ENCODE data around the gene GNS.
A peak's percentile ranks its signal among the peaks of the same experiment; 100 is the strongest.
"Not testable (repeated sequence)": the region's sequence is repeated elsewhere in the genome, so short reads cannot be mapped to it uniquely, and the experiment has no call there.

The GNS gene

DNA sequence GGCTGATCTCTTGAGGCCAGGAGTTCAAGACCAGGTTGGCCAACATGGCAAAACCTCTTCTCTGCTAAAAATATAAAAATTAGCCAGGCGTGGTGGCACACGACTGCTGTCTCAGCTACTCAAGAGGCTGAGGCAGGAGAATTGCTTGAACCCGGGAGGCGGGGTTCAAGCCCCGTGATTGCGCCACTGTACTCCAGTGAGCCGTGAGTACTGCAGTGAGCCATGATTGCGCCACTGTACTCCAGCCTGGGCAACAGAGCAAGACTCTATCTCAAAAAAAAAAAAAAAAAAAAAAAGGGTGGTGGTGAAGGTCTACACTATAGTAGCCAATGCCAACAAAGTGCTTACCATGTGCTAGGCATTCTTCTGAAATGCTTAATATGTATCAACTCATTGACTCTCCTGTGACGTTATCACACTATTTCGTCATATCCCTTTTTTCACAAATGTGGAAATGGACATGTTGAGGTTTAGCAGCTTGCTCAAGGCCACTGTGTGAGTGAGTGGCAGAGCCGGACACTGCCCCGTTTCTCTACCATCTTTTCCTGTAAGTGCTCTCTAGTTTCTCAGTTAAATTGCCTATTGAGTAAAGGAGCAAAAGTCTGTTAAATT is 59.6 kb downstream of the GNS start:
- no peak for DNase-seq

- DNase-seq, result peak in 1 of 56 donors; percentile 3
Measured at GRCh38 chr12:64696080-64696741, 63.0 kb downstream of the GNS start.

DNA sequence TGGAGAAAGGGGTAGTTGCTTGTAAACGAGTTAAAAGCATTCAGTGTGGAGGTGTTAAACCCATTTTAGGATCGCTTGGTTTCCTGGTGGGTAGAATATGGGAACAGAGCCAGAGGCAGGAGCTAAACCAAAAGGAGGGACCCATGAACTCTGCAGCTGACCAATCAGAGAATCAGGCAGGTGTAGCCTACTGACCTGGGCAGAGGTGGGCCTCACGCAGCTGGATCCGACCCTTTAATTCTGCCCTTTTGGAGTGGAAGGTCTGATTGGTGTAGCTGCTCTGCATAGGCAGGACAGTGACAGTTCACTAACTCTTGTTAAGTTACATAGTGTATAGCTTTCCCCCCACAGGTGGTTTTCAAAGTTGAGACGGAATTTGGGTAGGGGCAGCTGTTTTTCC is 63.7 kb downstream of the GNS start:
- no peak for DNase-seq

DNA sequence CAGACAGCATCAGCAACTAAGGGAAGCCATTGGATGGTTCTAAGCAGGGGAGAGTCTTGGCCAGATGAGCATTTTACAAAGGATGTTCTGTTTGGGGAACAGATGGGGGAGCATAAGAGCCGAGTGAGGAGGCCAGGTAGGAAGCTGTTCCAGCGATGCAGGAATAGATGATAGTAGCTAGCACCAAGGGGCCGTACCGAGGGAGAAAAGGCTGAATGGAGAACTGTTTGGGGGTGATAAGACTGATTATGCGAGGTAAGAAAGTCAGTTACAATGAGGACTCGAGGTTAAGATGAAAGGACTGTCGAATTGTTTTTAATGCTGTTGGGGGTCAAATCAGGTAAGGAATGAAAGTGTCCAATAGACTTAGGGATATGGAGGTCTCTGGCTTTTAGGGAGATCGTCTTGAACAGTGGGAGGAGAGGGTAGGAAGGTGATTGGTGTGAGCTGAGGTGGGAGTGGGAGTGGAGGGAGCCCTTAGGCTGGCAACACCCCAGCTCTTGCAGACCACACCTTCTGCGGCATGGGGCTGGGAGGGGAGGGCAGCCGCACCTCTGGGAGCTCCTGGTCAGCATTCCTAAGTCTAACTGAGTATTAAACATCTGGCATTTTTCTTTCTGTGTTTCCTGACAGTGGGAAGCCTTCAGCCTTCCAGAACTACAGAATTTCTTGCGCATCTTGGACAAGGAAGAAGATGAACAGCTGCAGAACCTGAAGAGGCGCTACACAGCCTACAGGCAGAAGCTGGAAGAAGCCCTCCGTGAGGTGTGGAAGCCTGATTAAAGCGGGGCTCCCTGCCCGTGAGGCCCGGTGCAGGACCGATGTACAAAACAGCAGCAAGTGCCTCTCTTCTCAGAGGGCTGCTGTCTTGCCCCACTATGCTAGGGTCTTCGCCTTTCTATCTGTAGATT is 64.8 kb downstream of the GNS start:
- DNase-seq, result no peak

GRCh38 chr12:64691795-64692583 is 67.2 kb downstream of the GNS start:
- no peak for DNase-seq

- DNase-seq, result no peak
Measured at GRCh38 chr12:64691227-64691794, 67.9 kb downstream of the GNS start.

DNA sequence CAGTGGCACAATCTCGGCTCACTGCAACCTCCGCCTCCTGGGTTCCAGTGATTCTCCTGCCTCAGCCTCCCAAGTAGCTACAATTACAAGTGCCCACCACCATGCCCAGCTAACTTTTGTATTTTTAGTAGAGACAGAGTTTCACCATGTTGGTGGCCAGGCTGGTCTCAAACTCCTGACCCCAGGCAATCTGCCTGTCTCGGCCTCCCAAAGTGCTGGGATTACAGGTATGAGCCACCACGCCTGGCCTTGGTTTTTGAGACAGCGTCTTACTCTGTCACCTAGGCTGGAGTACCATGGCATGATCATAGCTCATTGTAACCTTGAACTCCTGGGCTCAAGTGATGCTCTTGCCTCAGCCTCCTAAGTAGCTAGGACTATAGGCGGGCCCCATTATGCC is 69.0 kb downstream of the GNS start:
- not testable (repeated sequence) for DNase-seq

DNA sequence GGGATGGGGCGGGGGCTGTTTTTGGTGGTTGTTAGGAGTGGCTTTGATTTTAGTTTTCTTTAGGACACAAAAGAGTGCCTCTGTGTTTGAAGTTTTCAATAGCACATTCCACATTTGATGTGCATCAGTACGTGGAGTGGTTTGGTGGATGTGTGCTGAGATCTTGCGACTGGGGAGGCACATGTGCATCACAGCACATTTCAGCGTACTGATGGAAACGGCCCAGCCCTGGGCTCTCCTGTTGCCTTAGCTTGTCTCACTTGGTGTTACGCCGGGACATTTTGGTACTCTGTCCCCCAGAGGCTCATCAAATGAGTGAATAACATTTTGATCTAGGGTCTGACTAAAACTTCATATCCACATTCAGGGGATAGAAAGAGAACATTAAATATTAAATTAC is 70.5 kb downstream of the GNS start:
- no peak for DNase-seq

DNA sequence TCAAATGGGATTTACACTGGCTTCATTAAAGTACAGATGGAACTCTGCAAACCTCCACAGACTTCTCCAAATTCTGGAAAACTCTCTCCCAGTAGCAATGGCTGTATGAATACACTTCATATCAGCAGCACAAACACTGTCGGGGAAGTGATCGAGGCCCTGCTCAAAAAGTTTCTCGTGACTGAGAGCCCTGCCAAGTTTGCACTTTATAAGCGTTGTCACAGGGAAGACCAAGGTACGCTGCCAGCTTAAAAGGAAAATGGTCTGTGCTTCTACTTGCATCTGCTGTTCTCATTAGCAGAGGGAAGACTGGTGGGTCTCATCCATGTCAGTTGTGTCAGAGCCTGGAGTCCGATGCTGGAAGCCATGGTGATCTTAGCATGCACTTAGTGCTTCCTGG is 71.0 kb downstream of the GNS start:
- DNase-seq, result no peak

- DNase-seq, result no peak
Measured at GRCh38 chr12:64687816-64688215, 71.4 kb downstream of the GNS start.

DNA sequence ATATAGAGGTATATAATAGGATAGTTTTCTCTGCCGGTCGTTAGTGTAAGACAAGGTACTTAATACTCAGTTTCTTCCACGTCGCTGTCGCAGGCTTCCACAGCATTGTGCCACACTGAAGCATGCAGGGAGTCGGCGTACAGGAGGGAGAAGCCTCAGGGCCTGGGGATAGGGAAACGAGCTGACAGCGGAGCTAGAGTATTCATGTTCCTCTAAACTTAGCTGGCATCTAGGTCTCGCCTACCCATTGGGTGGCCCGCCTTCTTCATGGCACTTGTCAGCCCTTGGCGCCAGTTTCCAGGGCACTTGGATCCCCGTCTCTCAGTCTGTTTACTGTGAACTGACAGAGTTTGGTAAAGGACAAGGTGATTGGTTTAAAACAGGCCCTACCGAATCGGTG is 73.6 kb downstream of the GNS start:
- DNase-seq, result no peak

DNA sequence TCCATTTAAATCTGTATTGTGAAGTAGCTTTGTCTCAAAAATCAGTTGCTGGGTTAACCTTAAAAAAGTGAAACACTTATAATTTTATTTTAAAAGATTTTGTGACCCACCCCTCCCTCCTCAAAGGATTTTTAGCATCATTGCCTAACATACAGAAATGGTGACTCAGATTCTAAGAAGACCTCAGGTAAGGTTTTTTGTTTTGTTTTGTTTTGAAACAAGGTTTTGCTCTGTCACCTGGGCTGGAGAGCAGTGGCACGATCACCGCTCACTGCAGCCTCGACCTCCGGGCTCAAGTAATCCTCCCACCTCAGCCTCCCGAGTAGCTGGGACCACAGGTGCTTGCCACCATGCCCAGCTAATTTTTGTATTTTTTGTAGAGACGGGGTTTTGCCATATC is 74.2 kb downstream of the GNS start:
- DNase-seq, result no peak

DNA sequence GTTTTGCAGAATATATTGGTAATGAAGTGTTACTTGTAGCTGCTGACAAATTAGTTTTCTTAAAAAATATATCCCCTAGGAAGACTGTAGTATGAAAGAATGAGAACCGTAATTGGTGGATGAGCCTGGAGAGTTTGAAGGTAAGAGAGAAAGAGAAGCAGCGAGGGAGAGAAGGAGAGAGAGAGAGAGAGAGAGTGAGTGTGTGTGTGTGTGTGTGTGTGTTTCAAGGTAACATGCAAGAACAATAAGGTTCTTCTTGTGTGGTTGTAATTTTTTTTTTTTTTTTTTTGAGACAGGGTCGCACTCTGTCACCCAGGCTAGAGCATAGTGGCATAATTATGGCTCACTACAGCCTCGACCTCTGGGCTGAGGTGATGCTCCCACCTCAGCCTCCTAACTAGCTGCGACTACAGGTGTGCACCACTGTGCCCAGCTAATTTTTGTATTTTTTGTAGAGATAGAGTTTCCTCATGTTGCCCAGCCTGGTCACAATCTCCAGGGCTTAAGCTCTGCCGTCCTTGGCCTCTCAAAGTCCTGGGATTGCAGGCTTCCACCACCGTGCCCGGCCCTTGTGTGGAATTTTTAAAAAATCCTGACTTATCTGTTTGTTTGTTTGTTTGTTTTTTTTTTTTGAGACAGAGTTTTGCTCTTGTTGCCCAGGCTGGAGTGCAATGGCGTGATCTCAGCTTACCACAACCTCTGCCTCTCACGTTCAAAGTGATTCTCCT is 75.2 kb downstream of the GNS start:
- DNase-seq, result no peak

DNA sequence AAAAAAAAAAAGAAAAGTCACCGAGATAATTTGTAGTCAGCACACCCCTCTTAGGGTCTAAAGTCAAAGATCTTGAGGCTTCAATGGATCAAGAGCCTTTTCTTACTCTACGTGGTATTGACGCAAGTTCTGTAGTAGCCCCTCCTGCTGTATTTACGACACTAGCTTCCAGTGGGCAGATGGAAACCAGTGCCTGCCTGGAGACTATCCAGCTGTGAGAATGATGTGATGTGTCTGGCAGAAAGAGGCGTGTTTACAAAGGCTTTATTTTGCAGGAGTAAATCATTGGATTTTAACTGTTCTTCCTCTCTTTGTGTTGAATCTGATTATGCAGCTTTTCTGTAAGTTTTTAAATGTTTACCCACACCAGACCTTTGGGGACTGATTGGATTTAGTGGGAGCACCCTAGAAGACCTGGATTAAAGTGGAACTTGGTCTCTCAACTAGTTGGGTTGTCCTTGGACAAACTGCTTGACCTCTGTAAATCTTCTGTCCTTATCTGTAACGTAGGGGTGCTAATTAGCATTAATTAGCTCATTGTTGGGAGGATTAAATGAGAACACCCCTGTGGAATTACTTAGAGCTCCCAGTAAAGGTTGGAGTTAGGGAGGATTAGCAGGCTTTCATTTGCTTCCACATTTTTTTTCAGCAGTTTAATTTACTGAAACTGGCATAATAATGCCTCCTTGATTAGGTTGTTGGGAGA is 76.5 kb downstream of the GNS start:
- DNase-seq, result peak in 6 of 56 donors; percentile 1 to 43 (median 4)

GRCh38 chr12:64681200-64682052 is 77.8 kb downstream of the GNS start:
- DNase-seq, result no peak

DNA sequence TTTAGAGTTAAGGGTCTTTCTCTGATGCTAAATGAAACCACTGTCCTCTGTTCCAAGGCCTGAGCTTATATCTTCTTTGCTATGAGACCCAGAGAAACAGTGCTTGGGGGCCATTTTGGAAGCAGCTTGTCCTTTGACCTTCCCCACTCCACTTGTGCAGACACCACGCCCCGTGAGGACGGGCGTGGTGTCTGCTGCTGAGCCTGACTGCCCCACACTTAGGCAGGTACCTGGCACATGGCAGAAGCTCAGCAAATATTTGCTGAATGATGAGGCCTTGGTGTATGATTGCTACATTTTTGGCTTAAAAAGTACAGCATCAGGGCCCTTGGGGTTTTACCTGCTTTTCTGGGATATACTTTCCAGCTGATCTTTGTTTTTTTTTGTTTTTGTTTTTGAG is 79.0 kb downstream of the GNS start:
- DNase-seq, result no peak

DNA sequence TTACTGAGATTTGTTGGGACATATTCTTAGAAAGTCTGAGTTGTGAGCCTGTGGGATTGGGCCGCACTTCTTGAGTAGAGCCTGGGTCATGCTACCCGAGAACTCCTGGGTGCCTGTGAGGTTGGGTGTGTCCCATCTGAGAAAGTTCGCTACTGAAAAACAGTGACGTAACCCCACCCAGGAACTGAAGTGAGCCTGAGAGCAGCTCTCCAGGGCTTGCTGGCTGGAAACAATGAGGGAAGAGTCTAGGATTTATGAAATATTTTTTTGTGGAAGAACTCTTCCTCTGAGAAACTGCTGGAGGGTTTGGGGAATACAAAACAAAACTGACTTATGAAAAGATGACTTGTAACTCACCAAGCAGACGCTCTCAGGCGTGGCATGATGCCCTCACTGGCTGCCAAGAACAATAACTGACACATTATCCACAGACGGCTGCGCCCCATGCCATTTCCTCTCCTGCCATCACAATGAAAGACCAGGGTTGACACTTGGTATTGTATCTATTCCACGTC is 79.7 kb downstream of the GNS start:
- DNase-seq, result peak in 18 of 56 donors; percentile 1 to 55 (median 6)

DNA sequence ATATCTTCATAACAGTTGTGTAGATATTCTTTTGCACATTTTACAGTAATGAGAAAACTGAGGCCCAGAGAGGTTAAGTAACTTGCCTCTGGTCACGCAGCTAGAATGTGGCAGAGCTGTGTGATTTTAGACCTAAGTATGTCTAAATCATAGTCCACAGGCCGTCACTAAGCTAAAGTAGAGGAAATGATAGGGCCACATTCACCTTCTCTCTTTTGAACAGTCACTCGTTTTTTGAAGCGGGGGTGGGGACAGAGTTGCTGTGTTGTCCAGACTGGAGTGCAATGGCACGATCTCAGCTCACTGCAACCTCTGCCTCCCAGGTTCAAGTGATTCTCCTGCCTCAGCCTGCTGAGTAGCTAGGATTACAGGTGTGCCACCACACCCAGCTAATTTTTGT is 80.4 kb downstream of the GNS start:
- no peak for DNase-seq

GRCh38 chr12:64678248-64678647 is 81.0 kb downstream of the GNS start:
- DNase-seq, result no peak
